IPS-18c (cell line): ENCODE measurements around the gene TEX38.
A peak's percentile ranks its signal among the peaks of the same experiment; 100 is the strongest.
"Not testable (repeated sequence)": the region's sequence is repeated elsewhere in the genome, so short reads cannot be mapped to it uniquely, and the experiment has no call there.

ENCODE experiments used
- H3K4me3 ChIP-seq: 2 replicates; pipeline ENCODE4 v1.7.0; 2013; ENCODE audit warnings: low read depth, mild to moderate bottlenecking, low read length, moderate library complexity; ENCODE audit not compliant: insufficient read depth
- H3K9me3 ChIP-seq: one replicate; pipeline ENCODE4 v1.6.1; 2013; ENCODE audit warnings: mild to moderate bottlenecking, low read length, moderate library complexity; ENCODE audit not compliant: control insufficient read depth, insufficient read depth

TEX38 gene

DNA sequence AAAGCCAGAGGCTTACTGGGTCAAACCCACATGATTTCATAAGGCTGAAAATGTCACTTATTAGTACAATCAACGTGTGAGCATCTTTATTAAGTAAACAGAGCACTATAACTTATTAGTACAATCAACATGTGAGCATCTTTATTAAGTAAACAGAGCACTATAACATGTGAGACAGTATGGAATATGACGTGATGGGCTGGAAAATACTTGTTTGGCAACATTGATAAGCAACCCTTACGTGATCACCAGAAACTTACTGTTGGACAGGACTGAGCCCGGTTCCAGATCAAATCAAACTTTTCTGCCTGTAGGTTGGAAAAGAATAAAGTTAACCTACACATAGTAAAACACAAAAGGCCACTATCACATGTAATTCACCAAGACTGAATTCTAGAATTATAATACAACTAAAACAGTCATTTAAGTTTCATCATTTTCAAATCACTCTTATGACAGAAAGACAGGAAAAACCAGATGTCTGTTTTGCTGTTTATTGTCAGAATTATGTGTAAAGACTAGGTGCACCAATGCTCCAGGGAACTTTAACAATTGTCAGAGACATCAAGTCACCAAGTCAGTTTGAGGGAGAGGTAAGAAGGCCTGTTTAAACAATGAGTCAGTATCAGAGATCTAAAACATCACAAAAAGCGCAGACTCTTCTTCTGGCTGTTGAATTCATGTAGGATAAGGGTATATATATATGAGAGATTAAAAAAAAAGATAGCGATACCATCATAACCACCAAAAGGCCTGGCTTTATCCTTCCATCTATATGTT lies 19.1 kb upstream of the TEX38 start:
- no peak overlapping the region for H3K4me3 ChIP-seq
- H3K9me3 ChIP-seq: no peaks in the 10 kb centered on the region

DNA sequence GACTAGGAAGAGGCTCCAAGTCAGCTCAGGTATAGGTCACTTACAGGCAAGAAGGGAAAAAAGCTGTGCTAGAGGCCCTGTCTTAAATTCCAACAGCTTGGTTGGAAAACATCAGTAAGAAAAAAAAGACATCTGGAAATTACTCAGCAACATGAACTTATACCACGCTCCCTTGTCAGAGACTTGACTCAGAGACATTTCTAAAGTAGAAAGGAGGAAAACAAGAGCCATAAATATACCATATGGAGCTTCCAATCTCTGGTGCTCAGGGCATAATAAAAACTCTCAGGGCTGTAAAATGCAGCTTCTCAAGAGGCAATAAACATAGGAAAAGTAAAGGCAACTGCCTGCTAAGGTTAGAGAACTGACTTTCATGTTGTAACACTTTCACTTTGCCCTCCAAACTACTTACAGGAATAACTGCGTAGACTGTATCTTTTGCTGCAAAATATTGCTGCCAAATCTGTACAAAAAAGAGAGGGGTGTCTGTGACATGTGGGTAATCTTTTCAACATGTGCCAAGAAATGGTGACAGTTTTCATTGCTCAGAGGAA lies 18.2 kb upstream of the TEX38 start:
- H3K4me3 ChIP-seq: no peak overlapping the region
- H3K9me3 ChIP-seq: no peaks in the 10 kb centered on the region

DNA sequence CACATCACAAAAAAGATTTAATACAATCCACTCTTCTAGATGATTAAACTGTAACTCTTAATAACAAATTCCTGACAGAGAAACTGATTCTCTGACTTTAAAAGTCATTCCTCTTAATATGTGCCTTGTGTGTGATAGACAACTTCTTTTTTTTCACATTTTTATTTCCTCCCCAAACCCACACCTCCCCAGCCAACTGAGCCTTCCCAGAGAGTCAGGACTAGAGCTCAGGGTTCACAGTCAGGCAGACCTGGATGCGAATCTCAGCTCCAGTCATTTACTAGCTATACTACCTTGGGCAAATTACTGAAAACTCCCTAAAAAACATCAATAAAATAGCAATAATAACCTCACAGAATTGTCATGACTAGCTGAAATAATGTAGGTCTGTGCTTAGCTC lies 17.6 kb upstream of the TEX38 start:
- Histone ChIP-seq H3K9me3 (no peaks in the 10 kb centered on the region), H3K4me3 (no peak overlapping the region)

DNA sequence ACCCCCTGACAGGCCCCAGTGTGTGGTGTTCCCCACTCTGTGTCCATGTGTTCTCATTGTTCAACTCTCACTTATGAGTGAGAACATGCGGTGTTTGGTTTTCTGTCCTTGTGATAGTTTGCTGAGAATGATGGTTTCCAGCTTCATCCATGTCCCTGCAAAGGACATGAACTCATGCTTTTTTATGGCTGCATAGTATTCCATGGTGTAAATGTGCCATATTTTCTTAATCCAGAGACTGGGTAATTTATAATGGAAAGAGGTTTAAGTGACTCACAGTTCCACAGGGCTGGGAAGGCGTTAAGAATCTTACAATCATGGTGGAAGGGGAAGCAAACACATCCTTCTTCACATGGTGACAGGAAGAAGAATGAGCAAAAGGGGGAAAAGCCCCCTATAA lies 17.0 kb upstream of the TEX38 start:
- not testable (repeated sequence) for H3K9me3 ChIP-seq, H3K4me3 ChIP-seq

DNA sequence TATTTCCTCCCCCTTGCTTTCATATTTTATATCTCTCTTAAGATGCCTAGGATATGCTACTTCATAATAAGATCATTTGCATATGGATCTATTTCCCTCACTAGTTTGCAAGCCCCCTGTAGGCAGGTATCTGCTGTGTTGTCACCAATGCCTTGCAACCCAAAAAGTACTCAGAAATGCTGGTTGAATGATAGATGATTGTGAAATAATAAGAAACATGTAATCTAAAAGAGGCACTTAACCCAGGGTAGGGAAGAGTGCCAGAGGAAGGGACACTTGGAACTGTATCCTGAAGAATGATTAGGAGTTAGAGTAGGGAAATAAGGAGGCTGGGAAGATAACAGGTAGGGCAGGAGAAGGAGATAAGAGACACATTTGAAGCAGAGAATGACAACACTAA lies 15.8 kb upstream of the TEX38 start:
- Histone ChIP-seq H3K9me3 (no peaks in the 10 kb centered on the region), H3K4me3 (no peak overlapping the region)

DNA sequence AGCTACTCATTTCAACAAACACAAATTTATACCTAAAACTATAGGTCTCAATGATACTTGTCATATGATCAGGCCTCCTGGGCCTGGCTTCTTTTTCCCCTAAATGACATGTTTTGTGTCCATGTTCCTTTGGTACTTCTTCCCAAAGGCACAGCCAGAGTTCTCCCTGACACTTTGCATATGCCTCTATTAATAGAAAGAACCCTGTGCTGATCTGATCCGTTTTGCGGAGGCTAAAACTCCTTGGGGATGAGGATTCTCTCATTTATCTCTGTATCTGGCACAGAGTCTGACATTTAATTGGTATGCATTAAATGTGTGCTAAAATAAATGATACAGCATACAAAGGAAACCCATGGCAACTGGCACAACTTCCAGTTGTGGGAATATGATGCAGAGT lies 15.0 kb upstream of the TEX38 start:
- Histone ChIP-seq H3K9me3 (no peaks in the 10 kb centered on the region), H3K4me3 (no peak overlapping the region)

DNA sequence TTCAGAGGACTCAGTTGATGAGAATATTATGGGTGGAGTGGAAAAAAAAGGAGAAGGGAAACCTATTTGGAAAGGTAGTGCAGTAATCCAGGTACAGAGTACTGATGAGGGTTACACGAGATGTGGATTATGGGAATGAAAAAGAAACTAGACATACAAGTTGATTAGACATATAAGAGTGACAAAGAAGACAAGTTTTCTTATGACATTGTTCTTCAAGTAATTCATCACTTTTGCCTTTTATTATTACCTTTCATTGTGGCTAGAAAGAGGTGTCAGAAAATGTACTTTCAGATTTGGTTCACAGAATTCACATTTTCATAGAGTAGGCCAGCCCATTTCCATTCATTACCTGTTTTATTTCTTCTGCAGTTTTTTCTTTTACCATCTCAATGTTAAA lies 13.9 kb upstream of the TEX38 start:
- no peak overlapping the region for H3K4me3 ChIP-seq
- H3K9me3 ChIP-seq: no peaks in the 10 kb centered on the region

DNA sequence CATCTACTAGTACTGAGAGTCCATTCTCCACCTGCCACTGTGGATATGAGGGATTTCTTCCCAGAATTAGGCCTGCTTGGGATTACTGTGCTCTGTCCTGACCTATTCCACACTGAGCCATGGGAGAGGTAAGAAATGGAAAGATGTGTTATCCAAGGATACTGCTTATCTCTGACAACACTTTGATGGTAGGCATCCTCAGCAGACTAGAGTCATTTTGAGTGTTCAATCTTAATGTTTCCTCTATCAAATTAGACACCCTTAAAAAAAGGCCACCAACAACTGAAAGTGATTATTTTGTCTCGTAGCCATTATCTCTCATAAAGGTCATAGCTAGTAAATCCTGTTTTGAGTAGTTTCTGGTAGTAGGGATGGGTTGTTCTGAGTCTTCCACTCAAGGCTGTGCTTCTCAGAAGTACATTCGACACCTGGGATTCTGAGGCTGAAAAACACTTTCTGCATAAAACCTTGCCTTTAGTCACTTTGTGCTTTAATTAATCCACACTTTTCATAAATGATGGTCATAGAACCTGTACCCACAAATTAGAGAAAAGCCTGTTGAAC lies 12.3 kb upstream of the TEX38 start:
- Histone ChIP-seq H3K9me3 (peaks cover 2% of the 10 kb centered on the region), H3K4me3 (no peak overlapping the region)

DNA sequence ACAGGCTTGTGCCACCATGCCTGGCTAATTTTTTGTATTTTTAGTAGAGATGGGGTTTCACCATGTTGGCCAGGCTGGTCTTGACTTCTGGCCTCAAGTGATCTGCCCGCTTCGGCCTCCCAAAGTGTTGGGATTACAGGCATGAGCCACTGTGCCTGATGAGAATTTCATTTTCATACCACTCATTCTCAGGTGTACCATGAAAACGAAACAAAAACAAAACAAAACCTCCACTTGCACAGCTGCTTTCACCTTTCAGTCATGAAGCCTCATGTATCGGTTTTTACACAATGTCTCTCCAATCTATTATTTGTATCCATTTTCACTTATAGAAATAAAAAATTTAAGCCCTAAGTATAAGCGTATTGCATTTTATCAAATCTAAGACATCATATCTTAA lies 11.5 kb upstream of the TEX38 start:
- not testable (repeated sequence) for H3K4me3 ChIP-seq, H3K9me3 ChIP-seq

DNA sequence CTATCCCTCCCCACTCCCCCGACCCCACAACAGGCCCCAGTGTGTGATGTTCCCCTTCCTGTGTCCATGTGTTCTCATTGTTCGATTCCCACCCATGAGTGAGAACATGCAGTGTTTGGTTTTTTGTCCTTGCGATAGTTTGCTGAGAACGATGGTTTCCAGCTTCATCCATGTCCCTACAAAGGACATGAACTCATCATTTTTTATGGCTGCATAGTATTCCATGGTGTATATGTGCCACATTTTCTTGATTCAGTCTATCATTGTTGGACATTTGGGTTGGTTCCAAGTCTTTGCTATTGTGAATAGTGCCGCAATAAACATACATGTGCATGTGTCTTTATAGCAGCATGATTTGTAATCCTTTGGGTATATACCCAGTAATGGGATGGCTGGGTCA lies 8.7 kb upstream of the TEX38 start:
- H3K4me3 ChIP-seq, H3K9me3 ChIP-seq: not testable (repeated sequence)

DNA sequence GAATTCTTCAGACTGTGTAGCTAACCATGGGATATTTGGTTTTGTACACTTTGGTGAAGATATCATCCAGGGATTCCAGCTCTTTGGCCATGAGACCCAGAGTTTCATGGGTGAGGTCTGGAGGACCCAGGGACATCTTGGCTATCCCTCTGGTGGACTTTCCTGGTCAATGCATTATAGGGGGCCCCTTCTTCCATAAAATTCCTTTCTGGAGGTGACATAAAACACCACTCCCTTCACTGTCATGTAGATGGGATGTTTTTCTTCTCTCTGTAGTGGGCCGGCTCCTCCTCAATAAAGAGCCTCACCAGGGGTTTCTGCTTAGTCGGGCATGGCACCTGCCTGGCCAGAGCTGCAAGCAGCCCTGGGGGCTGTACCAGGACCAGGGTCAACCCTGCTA lies 5.7 kb upstream of the TEX38 start:
- no peak overlapping the region for H3K4me3 ChIP-seq
- H3K9me3 ChIP-seq: peaks cover 2% of the 10 kb centered on the region

DNA sequence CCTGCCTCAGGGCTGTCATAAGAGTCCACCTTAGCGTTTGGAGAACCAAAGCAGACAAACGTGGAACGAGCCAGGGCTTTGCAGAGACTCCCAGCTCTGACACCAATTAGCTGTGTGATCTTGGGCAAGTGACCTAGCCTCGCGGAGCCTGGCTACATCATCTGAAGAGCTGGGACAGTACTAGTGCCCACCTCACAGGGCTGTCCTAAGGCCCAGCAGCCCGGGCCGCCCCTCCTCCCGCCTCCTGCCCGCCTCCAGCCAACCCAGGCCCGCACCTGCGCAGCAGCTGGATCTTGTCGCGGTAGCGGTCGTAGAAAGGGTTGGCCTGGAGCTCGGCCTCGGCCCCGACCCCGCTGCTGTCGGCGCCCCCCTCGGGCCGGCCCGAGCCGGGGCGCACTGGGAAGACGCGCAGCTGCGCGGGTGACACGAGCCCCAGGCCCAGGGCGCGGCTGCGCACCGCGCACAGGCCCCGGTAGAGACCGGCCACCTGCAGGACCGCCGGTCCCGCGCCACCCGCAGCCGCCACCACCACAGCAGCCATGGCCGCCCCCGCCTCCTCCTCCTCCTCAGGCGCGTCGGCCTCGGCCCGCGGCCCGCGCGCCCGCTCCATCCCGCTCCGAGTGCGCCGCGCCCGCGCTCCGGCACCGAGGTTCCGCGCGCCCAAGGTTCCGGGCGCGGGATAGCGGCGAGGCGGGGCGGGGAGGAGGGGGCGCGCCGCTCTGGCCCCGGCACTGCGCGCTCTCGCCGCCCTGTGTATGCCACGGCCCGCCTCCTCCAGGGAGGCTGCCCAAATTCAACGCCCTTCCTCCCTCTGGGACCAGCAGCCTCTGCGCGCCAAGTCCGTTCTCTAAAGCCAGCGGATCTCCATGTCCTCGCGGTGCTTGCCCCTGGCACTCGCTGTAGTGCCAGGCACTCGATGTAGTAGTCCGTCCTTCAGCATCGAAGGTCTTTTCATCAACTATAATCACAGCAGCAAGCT lies 3.6 kb upstream of the TEX38 start, which contains the start of gene ATPAF1:
TSS of gene ATPAF1 (minus strand) at position 583 of the 979 bp plus-strand sequence. CDS start at position 541, 42 bp downstream.
- Histone ChIP-seq H3K4me3 (peak within 1 kb of the TSS; percentile 88), H3K9me3 (no peaks in the 10 kb centered on the region)

DNA sequence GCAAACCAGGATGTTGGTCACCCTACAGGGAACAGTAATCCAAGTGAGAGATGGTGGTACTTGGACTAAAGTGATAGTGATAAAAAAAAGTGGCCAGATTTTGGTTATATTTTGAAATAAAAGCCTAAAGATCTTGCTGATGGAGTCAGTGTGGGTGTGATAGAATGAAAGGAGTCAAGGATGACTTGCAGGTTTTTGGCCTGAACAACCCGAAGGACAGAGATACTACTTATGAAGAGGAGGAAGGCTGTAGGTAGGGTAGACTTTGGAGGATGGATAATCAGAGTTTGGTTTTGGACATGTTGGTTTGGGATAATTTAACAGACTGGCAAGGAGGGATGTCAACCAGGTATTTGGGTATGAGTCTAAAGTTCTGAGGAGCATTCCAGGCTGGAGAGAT lies 1.5 kb upstream of the TEX38 start:
- no peak overlapping the region for H3K4me3 ChIP-seq

DNA sequence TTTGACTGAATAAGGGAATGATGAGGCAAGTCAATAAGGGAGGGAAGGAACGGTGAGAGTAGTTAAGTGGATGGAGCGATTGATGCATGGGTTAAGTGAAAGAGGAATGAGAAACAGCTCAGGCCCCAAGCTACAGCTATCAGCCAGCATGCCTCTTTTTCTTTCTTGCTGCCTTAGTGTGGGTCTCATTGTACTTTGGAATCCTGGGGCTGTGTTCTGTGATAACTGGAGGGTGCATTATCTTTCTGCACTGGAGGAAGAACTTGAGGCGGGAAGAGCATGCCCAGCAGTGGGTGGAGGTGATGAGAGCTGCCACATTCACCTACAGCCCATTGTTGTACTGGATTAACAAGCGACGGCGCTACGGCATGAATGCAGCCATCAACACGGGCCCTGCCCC lies 1.0 kb downstream of the TEX38 start:
- H3K9me3 ChIP-seq: no peaks in the 10 kb centered on the region
- H3K4me3 ChIP-seq: no peak overlapping the region

More for the DNA sequence above, 1.5 kb upstream of the TEX38 start:
- H3K9me3 ChIP-seq: no peaks in the 10 kb centered on the region

DNA sequence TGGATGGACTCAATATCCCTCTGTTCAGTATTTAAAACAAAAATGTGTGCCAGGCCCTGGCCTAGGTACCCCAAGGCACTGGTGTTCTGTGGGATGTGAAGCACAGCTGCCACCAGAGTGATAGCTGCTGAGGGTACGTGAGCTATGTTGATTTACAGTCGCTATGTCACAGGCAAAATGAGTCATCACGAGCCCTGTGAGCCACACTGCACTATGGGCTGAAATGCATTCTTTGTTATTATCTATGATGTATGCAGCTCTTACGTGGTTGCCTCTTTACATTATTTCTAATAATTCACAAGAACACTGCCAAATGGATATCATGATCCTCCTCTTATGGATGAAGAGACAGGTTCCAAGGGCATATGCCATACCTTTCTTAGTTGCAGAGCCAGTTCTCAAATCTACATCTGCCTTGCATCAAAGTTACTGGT lies 2.1 kb downstream of the TEX38 start:
- Histone ChIP-seq H3K4me3 (no peak overlapping the region), H3K9me3 (no peaks in the 10 kb centered on the region)

DNA sequence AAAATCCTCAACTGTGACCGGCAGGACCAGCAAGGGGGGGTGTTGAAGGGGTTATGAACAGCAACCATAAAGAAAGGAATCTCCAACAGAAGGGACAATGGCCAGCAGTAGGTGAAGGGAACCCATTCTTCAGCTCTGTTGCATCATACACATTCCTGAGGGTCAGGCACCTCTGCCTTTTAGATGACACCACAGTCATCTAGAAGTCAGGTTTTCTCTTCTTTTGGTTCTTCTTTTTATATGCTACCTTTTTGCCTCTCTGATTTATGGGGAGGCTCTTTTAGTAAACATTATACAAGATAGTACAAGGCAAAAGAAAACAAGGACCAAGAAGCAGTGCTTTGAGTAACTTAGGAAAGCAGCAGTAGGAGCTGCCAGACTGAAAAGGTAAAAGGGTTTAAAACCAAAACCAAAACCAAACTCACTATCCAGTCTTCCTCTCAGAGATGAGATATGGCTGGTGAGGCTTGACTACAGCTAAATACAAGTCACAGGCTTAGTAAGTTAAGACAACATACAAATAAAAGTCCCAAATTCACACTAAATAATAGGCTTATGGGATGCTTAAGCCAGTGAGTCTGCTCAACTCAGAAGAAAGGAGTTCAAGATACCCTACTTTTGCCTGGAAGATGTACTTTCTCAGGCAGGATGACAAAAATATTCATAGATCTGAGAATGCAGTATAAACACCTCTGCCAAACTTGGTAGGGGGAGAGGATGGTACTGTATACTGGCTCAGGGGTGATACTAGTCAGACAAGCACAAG lies 4.1 kb downstream of the TEX38 start:
- Histone ChIP-seq H3K4me3 (no peak overlapping the region), H3K9me3 (no peaks in the 10 kb centered on the region)

DNA sequence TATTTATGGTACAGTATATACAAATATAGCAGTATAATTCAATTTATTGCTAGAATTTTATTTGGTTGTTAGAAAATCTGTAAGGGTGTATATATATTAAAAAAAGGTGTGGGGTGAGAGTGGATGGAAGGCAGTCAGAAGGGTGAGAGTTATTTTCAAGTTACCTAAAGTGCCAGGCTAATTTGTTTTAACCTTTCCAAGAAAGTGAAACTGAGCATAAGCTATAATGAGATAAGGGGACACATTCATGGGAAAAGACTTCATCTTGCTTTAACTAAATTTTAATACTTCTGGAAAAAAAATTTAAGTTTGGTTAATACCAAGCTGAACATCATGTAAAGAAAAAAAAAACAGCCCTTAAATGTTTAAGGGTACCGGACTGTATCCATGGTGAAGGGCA lies 4.9 kb downstream of the TEX38 start:
- Histone ChIP-seq H3K9me3 (no peaks in the 10 kb centered on the region), H3K4me3 (no peak overlapping the region)
